ENCODE data around the gene LRIG1.

DNA sequence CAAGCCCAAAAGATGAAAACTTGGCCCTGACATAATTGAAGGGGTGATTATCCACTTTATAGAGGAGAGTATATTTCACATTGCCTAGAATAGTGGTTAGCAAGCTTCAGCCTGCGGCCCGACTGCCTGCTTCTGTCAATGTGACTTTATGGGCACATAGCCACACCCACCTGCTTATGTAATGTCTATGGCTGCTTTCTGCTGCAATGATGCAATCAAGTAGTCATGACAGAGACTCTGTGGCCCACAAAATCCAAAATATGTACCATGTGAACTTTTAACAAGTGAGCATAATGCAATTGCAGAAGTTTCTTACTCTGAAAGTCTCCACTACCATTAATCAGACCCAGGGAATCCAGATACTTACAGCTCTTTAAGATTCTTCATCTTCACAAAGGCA is 103.1 kb downstream of the LRIG1 start:
- no peak for TF ChIP-seq ZNF70 (CRISPR knock-in tag; IDR thresholded peaks at IDR 0.05)
- TF ChIP-seq, protein P1, sequence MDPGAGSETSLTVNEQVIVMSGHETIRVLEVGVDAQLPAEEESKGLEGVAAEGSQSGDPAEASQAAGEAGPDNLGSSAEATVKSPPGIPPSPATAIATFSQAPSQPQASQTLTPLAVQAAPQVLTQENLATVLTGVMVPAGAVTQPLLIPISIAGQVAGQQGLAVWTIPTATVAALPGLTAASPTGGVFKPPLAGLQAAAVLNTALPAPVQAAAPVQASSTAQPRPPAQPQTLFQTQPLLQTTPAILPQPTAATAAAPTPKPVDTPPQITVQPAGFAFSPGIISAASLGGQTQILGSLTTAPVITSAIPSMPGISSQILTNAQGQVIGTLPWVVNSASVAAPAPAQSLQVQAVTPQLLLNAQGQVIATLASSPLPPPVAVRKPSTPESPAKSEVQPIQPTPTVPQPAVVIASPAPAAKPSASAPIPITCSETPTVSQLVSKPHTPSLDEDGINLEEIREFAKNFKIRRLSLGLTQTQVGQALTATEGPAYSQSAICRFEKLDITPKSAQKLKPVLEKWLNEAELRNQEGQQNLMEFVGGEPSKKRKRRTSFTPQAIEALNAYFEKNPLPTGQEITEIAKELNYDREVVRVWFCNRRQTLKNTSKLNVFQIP (CRISPR knock-in tag; IDR thresholded peaks at IDR 0.05; ENCODE audit: borderline replicate concordance, low read depth): no peak
- TF ChIP-seq, protein P2, sequence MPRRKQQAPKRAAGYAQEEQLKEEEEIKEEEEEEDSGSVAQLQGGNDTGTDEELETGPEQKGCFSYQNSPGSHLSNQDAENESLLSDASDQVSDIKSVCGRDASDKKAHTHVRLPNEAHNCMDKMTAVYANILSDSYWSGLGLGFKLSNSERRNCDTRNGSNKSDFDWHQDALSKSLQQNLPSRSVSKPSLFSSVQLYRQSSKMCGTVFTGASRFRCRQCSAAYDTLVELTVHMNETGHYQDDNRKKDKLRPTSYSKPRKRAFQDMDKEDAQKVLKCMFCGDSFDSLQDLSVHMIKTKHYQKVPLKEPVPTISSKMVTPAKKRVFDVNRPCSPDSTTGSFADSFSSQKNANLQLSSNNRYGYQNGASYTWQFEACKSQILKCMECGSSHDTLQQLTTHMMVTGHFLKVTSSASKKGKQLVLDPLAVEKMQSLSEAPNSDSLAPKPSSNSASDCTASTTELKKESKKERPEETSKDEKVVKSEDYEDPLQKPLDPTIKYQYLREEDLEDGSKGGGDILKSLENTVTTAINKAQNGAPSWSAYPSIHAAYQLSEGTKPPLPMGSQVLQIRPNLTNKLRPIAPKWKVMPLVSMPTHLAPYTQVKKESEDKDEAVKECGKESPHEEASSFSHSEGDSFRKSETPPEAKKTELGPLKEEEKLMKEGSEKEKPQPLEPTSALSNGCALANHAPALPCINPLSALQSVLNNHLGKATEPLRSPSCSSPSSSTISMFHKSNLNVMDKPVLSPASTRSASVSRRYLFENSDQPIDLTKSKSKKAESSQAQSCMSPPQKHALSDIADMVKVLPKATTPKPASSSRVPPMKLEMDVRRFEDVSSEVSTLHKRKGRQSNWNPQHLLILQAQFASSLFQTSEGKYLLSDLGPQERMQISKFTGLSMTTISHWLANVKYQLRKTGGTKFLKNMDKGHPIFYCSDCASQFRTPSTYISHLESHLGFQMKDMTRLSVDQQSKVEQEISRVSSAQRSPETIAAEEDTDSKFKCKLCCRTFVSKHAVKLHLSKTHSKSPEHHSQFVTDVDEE (CRISPR knock-in tag; IDR thresholded peaks at IDR 0.05): no peak
- TF ChIP-seq ARNTL (CRISPR knock-in tag; IDR thresholded peaks at IDR 0.05; ENCODE audit: borderline replicate concordance, low read depth): no peak
- no peak for TF ChIP-seq TOX (CRISPR knock-in tag; IDR thresholded peaks at IDR 0.05; ENCODE audit: borderline replicate concordance)
- no peak for TF ChIP-seq GLIS3 (CRISPR knock-in tag; IDR thresholded peaks at IDR 0.05)
- TF ChIP-seq, protein P3, sequence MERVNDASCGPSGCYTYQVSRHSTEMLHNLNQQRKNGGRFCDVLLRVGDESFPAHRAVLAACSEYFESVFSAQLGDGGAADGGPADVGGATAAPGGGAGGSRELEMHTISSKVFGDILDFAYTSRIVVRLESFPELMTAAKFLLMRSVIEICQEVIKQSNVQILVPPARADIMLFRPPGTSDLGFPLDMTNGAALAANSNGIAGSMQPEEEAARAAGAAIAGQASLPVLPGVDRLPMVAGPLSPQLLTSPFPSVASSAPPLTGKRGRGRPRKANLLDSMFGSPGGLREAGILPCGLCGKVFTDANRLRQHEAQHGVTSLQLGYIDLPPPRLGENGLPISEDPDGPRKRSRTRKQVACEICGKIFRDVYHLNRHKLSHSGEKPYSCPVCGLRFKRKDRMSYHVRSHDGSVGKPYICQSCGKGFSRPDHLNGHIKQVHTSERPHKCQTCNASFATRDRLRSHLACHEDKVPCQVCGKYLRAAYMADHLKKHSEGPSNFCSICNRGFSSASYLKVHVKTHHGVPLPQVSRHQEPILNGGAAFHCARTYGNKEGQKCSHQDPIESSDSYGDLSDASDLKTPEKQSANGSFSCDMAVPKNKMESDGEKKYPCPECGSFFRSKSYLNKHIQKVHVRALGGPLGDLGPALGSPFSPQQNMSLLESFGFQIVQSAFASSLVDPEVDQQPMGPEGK (CRISPR knock-in tag; IDR thresholded peaks at IDR 0.05; ENCODE audit: borderline replicate concordance): no peak
- no peak for TF ChIP-seq ZFP3 (CRISPR knock-in tag; IDR thresholded peaks at IDR 0.05)
- TF ChIP-seq TCF4 (CRISPR knock-in tag; IDR thresholded peaks at IDR 0.05; ENCODE audit: borderline replicate concordance): no peak
